ENCODE measurements around the gene CENPT.

The CENPT gene

DNA sequence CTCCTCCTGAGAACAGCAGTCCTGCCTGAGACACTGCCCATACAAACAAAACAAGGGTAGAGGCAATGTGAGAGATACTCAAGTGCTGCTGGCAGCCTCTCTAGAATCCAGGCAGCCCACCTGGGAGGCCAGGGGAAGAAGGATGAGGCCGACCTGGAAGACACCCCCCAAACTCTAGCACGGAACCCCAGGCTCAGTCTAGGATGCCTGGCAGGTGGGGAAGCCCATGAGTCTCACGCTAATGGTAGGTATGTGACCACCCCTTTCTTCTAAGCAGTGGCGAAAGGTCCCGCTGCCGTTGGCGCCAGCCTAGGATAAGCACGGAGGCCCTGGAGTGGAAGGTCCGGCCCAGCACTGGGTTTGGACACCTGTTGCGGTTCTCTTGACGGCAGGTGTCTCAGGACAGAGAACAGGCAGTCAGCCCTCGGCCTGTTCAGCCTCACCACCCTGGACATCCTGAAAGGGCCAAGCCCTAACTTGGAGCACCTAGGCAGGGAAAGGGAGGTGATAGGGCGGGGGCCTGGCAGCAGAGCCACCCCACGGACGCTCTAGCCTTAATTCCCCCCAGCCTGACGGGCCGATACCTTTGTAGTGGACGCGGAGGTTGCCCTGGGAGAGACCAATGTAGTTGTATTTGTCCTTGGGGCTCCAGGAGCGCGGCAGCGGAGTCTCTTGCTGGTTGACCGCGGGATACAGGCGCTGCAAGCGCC is 41.6 kb downstream of the CENPT start:
- DNase-seq: no peak

GRCh38 chr16:67804853-67805542 is 42.5 kb downstream of the CENPT start:
- no peak for DNase-seq

GRCh38 chr16:67803894-67804293 is 43.6 kb downstream of the CENPT start:
- no peak for DNase-seq

- DNase-seq: no peak
These were observed 45.6 kb downstream of the CENPT start for GRCh38 chr16:67801883-67802282.

DNA sequence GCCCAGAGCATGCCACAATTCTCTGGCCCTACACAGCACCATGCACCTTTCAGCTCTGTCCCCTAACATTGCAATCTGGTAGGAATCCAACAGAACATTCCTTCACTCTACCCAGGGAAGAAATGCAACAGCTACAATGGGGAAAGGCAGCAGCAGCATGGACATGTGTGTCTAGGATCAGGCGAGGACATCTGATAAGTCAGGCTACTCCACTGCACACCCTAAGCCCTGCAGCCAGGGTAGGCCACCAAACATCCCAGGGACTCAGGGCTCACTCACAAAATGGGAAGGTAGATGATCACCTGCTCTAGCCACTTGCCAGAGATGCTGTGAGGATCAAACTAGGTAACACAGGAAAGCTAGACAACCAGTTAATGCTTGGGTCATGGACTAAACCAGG is 46.3 kb downstream of the CENPT start:
- DNase-seq: no peak

GRCh38 chr16:67800338-67800926 is 47.1 kb downstream of the CENPT start:
- DNase-seq: no peak

DNA sequence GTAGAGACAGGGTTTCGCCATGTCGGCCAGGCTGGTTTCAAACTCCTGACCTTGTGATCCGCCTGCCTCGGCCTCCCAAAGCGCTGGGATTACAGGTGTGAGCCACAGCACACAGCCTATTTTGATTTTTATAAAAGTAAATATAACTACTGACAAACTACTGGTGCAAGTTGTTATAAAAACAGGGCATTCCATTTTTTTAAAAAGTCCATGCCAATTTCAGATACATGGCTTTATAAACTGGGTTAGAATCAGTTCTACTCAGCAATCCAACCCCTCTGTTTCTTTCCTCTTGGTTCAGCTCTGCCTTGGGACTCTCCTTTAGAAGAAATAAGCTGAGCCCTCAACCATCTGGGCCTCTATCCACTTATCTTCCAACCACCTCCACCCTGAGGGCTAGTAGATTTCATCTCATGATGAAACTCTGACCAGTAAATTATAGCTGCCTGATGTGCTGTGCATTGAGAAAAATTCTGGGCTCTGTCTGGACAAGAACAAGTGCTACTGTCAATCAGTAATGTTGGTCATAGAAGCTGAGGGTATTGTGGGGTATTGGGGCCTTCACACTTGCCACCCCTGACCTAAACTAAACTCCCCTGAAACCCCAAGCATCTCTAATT is 51.3 kb downstream of the CENPT start:
- DNase-seq: no peak

DNA sequence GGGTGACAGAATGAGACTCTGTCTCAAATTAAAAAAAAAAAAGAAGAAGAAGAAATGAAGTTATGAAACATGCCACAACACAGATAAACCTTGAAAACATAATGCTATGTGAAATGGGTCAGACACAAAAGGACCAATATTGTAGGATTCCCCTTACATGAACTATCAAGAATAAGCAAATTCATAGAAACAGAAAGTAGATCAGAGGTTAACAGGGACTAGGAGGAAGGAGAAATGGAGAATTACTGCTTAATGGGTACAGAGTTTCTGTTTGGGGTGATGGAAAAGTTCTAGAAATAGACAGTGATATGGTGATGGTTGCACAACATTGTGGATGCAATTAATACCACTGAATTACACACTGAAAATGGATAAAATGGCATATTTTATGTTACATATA is 57.4 kb downstream of the CENPT start:
- DNase-seq: no peak

- no peak for DNase-seq
These were observed 61.0 kb downstream of the CENPT start for GRCh38 chr16:67786491-67786890.

GRCh38 chr16:67783353-67783725 is 64.2 kb downstream of the CENPT start:
- no peak for DNase-seq

GRCh38 chr16:67782567-67783352 is 64.7 kb downstream of the CENPT start:
- DNase-seq: no peak

- no peak for DNase-seq
These were observed 66.0 kb downstream of the CENPT start for GRCh38 chr16:67781565-67781921.

DNA sequence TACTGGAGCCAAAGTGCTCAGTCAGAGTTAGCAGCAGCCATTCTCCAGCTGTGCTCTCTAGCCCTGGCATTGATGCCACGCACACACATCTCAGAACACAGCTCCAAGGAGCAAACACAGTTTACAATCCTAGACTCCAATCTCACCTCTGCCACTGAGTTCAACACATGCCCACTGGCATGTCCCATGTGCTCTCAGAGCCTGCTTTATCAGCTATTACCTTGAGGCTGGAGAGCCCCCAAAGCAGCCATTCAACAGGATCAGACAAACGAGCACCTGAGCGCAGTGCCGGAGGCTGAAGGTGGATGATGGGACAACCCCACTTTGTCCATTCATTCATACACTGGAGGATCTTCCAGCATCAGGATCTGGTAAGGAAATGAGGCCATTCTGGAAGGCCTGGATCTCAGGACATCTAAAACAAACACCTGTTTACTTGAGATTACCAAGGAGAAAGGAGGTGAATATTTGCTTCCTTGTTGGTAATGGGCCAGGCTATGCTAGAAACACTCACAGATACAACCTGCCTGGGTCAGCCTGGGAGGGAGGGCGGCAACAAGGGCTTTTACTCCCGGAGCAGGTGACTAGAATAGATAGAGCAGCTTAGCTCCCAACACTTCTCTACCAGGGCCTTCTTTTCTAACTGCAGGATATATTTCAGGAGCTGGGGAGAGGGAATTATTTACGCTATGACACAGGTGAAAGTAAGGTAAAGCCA is 66.5 kb downstream of the CENPT start:
- DNase-seq: no peak

GRCh38 chr16:67779256-67780014 is 68.1 kb downstream of the CENPT start:
- DNase-seq: no peak

Measured in NCI-H510A (cell line).